ENCODE data around the gene TLE5. TPM values are rescaled to one million over a fixed set of nuclear protein-coding genes. Genes with fewer than 3 reads are reported as not detected.

TLE5 gene
- polyA plus RNA-seq, 1 donor (not counting 4 experiments of a cell fraction or from before 2014, with no cell fraction given) = 249 TPM

- Histone ChIP-seq H3K4me3 (ENCODE audit: control insufficient read depth in 2 of 3, extremely low read depth in 1 of 3, insufficient read depth in 2 of 3, low read depth in 1 of 3, low read length in 3 of 3) (no peak overlapping the region), H3K9me3 (ENCODE audit: control insufficient read depth, low read depth, low read length) (no peaks in the 10 kb centered on the region), H3K9ac (ENCODE audit: control insufficient read depth, extremely low read depth, insufficient read depth, low read length) (no peak overlapping the region), H4K20me1 (ENCODE audit: control insufficient read depth, extremely low read depth, insufficient read depth, low read length) (no peaks in the 10 kb centered on the region), H3K9me1 (ENCODE audit: control insufficient read depth, extremely low read depth, insufficient read depth, low read length) (no peaks in the 10 kb centered on the region), H3K36me3 (ENCODE audit: control insufficient read depth in 2 of 2, extremely low read depth in 1 of 2, insufficient read depth in 2 of 2, low read length in 2 of 2) (no peaks in the 10 kb centered on the region), H3K4me1 (ENCODE audit: control insufficient read depth, extremely low read depth, insufficient read depth, low read length) (peaks cover 3% of the 10 kb centered on the region), H2AFZ (ENCODE audit: control insufficient read depth, low read length) (no peak overlapping the region), H3K79me2 (ENCODE audit: control insufficient read depth, insufficient read depth, low read length) (no peaks in the 10 kb centered on the region), H3K4me2 (ENCODE audit: control insufficient read depth, extremely low read depth, insufficient read depth, low read depth, low read length) (no peak overlapping the region), H3K27ac (ENCODE audit: control insufficient read depth, insufficient read depth, low read length) (no peak overlapping the region), H3K27me3 (ENCODE audit: control insufficient read depth, extremely low read depth, insufficient read depth, low read length) (no peaks in the 10 kb centered on the region)
- FAIRE-seq (no peak), DNase-seq (ENCODE audit: low read depth, low spot score) (no peak)
- TF ChIP-seq EZH2 (IDR thresholded peaks at IDR 0.05; ENCODE audit: low read length) = no peak
- TF ChIP-seq, protein P1, sequence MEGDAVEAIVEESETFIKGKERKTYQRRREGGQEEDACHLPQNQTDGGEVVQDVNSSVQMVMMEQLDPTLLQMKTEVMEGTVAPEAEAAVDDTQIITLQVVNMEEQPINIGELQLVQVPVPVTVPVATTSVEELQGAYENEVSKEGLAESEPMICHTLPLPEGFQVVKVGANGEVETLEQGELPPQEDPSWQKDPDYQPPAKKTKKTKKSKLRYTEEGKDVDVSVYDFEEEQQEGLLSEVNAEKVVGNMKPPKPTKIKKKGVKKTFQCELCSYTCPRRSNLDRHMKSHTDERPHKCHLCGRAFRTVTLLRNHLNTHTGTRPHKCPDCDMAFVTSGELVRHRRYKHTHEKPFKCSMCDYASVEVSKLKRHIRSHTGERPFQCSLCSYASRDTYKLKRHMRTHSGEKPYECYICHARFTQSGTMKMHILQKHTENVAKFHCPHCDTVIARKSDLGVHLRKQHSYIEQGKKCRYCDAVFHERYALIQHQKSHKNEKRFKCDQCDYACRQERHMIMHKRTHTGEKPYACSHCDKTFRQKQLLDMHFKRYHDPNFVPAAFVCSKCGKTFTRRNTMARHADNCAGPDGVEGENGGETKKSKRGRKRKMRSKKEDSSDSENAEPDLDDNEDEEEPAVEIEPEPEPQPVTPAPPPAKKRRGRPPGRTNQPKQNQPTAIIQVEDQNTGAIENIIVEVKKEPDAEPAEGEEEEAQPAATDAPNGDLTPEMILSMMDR (optimal IDR thresholded peaks at IDR 0.05 in 1 of 3, IDR thresholded peaks at IDR 0.05 in 1 of 3, conservative IDR thresholded peaks at IDR 0.05 in 1 of 3; ENCODE audit: extremely low read depth in 1 of 3, insufficient read depth in 2 of 3, low read length in 3 of 3) = no peak
- dilution Hi-C loops (cut with MboI; ENCODE audit: extremely low pct_ligation_motif_present, low sequenced_read_pairs) = no loop called here
These were observed 10.9 kb upstream of the TLE5 start for GRCh38 chr19:3073159-3073563.

GRCh38 chr19:3071768-3072167 is 9.5 kb upstream of the TLE5 start:
- H3K4me3 ChIP-seq (ENCODE audit: control insufficient read depth in 2 of 3, extremely low read depth in 1 of 3, insufficient read depth in 2 of 3, low read depth in 1 of 3, low read length in 3 of 3) = no peak overlapping the region
- no peaks in the 10 kb centered on the region for H3K9me1 ChIP-seq (ENCODE audit: control insufficient read depth, extremely low read depth, insufficient read depth, low read length)
- H3K27me3 ChIP-seq (ENCODE audit: control insufficient read depth, extremely low read depth, insufficient read depth, low read length) = no peaks in the 10 kb centered on the region
- no peak overlapping the region for H3K27ac ChIP-seq (ENCODE audit: control insufficient read depth, insufficient read depth, low read length)
- H3K4me2 ChIP-seq (ENCODE audit: control insufficient read depth, extremely low read depth, insufficient read depth, low read depth, low read length) = no peak overlapping the region
- peaks cover 3% of the 10 kb centered on the region for H3K4me1 ChIP-seq (ENCODE audit: control insufficient read depth, extremely low read depth, insufficient read depth, low read length)
- dilution Hi-C loops (cut with MboI; ENCODE audit: extremely low pct_ligation_motif_present, low sequenced_read_pairs) = no loop called here
- no peaks in the 10 kb centered on the region for H4K20me1 ChIP-seq (ENCODE audit: control insufficient read depth, extremely low read depth, insufficient read depth, low read length)
- H2AFZ ChIP-seq (ENCODE audit: control insufficient read depth, low read length) = no peak overlapping the region
- TF ChIP-seq, protein P1 (optimal IDR thresholded peaks at IDR 0.05 in 1 of 3, IDR thresholded peaks at IDR 0.05 in 1 of 3, conservative IDR thresholded peaks at IDR 0.05 in 1 of 3; ENCODE audit: extremely low read depth in 1 of 3, insufficient read depth in 2 of 3, low read length in 3 of 3) = no peak
- TF ChIP-seq EZH2 (IDR thresholded peaks at IDR 0.05; ENCODE audit: low read length) = no peak
- no peak overlapping the region for H3K9ac ChIP-seq (ENCODE audit: control insufficient read depth, extremely low read depth, insufficient read depth, low read length)
- no peaks in the 10 kb centered on the region for H3K9me3 ChIP-seq (ENCODE audit: control insufficient read depth, low read depth, low read length)
- DNase-seq (ENCODE audit: low read depth, low spot score) = no peak
- H3K36me3 ChIP-seq (ENCODE audit: control insufficient read depth in 2 of 2, extremely low read depth in 1 of 2, insufficient read depth in 2 of 2, low read length in 2 of 2) = no peaks in the 10 kb centered on the region
- no peak for FAIRE-seq
- H3K79me2 ChIP-seq (ENCODE audit: control insufficient read depth, insufficient read depth, low read length) = no peaks in the 10 kb centered on the region

Measured in keratinocyte (primary cell).